CD14-positive monocyte (primary cell): Measurements from ENCODE around the gene SMCP. TPM values are rescaled to one million over a fixed set of nuclear protein-coding genes. Genes with fewer than 3 reads are reported as not detected.

Experiments
- DNase-seq, 3 donors: peaks; one replicate each; pipeline ENCODE4 v3.0.0-alpha.2; 2011 to 2022
- H2AFZ ChIP-seq: 2 replicates; pipeline ENCODE4 v1.6.0; 2012; ENCODE audit warnings: mild to moderate bottlenecking, low read depth, low read length, inconsistent platforms; ENCODE audit not compliant: insufficient read depth, poor library complexity, severe bottlenecking
- H3K27ac ChIP-seq, 2 donors: 1 replicate in 1 of 2; 2 replicates in 1 of 2; pipeline ENCODE4 v1.5.1; 2012 to 2013; ENCODE audit warnings: low read length in 2 of 2, control low read depth in 1 of 2, inconsistent platforms in 1 of 2, low read depth in 1 of 2, mild to moderate bottlenecking in 1 of 2
- H3K27me3 ChIP-seq, 2 donors: one replicate each; pipeline versions ENCODE4 v1.6.0 to v1.6.1; 2011 to 2013; ENCODE audit warnings: low read length in 2 of 2; ENCODE audit not compliant: control insufficient read depth in 2 of 2, insufficient read depth in 2 of 2
- H3K36me3 ChIP-seq, 2 donors: replicated peaks in 1 of 2; 1 replicate in 1 of 2; 2 replicates in 1 of 2; pipeline versions ENCODE4 v1.5.1 to v1.6.1; 2012 to 2013; ENCODE audit warnings: low read length in 2 of 2, control low read depth in 1 of 2, inconsistent platforms in 1 of 2, mild to moderate bottlenecking in 1 of 2; ENCODE audit not compliant: insufficient read depth in 2 of 2, control insufficient read depth in 1 of 2
- H3K4me1 ChIP-seq, 2 donors: 1 replicate in 1 of 2; 2 replicates in 1 of 2; pipeline versions ENCODE4 v1.5.1 to v1.6.1; 2012 to 2013; ENCODE audit warnings: low read length in 2 of 2, control low read depth in 1 of 2, inconsistent platforms in 1 of 2, mild to moderate bottlenecking in 1 of 2, moderate library complexity in 1 of 2; ENCODE audit not compliant: insufficient read depth in 2 of 2, control insufficient read depth in 1 of 2
- H3K4me2 ChIP-seq: replicated peaks from 2 replicates; pipeline ENCODE3; 2012; ENCODE audit warnings: low read length, moderate library complexity, mild to moderate bottlenecking; ENCODE audit not compliant: poor library complexity, severe bottlenecking; ENCODE audit errors: extremely low read depth
- H3K4me3 ChIP-seq, 3 experiments: fragments of 200-600 bp in 1 of 3; sonication (generic) in 1 of 3; replicated peaks in 1 of 3; 1 replicate in 2 of 3; 2 replicates in 1 of 3; pipeline ENCODE4 v1.5.1; 2011 to 2013; ENCODE audit warnings: low read length in 3 of 3, mild to moderate bottlenecking in 3 of 3, control low read depth in 2 of 3, low read depth in 2 of 3, inconsistent platforms in 1 of 3, moderate library complexity in 1 of 3
- H3K79me2 ChIP-seq: 2 replicates; pipeline ENCODE4 v1.6.0; 2012; ENCODE audit warnings: mild to moderate bottlenecking, control low read depth, inconsistent platforms, low read length, moderate library complexity; ENCODE audit not compliant: insufficient read depth
- H3K9ac ChIP-seq: 2 replicates; pipeline ENCODE4 v1.6.0; 2017; ENCODE audit warnings: low read length, mild to moderate bottlenecking; ENCODE audit not compliant: insufficient read depth, poor library complexity, severe bottlenecking
- H3K9me3 ChIP-seq, 2 donors: replicated peaks in 1 of 2; 1 replicate in 1 of 2; 2 replicates in 1 of 2; pipeline versions ENCODE4 v1.5.1 to v1.6.1; 2012 to 2013; ENCODE audit warnings: low read length in 2 of 2, control low read depth in 1 of 2; ENCODE audit not compliant: control insufficient read depth in 1 of 2, insufficient read depth in 1 of 2
- H4K20me1 ChIP-seq: 2 replicates; pipeline ENCODE4 v1.6.0; 2012; ENCODE audit warnings: mild to moderate bottlenecking, low read length, control low read depth, moderate library complexity; ENCODE audit not compliant: insufficient read depth
- H3K27ac Mint-ChIP-seq, 7 donors: one replicate each; pipeline ENCODE4 v1.8.0; 2020; ENCODE audit warnings: mild to moderate bottlenecking in 7 of 7, mixed read lengths in 7 of 7, moderate library complexity in 6 of 7, inconsistent platforms in 2 of 7
- H3K27me3 Mint-ChIP-seq, 3 donors: one replicate each; pipeline ENCODE4 v1.8.0; 2021 to 2022; ENCODE audit warnings: low read depth in 3 of 3, mild to moderate bottlenecking in 3 of 3, mixed read lengths in 3 of 3, moderate library complexity in 3 of 3, inconsistent platforms in 1 of 3
- H3K36me3 Mint-ChIP-seq, 2 donors: one replicate each; pipeline ENCODE4 v1.8.0; 2020; ENCODE audit warnings: mixed read lengths in 2 of 2, inconsistent platforms in 1 of 2, mild to moderate bottlenecking in 1 of 2
- H3K4me1 Mint-ChIP-seq: one replicate; pipeline ENCODE4 v1.8.0; 2020; ENCODE audit warnings: mild to moderate bottlenecking, mixed read lengths
- H3K4me3 Mint-ChIP-seq, 2 donors: one replicate each; pipeline ENCODE4 v1.8.0; 2020; ENCODE audit warnings: mild to moderate bottlenecking in 2 of 2, mixed read lengths in 2 of 2, moderate library complexity in 1 of 2
- H3K9me3 Mint-ChIP-seq, 7 donors: one replicate each; pipeline ENCODE4 v1.8.0; 2020 to 2022; ENCODE audit warnings: mixed read lengths in 7 of 7, mild to moderate bottlenecking in 6 of 7, moderate library complexity in 6 of 7, inconsistent platforms in 2 of 7
- WGBS: methylation state at CpG from one replicate; pipeline ENCODE4 v1.1.5; 2013; ENCODE audit warnings: missing lambda C conversion rate; ENCODE audit not compliant: insufficient coverage; 5-methylcytosine and 5-hydroxymethylcytosine counted together
- intact Hi-C, 2 donors: fragments of 100-400 bp; cut with micrococcal nuclease; formaldehyde crosslinking; loops; one replicate each; pipeline versions ENCODE4 v1.15.0 to v1.15.1; 2023
- polyA plus RNA-seq, 3 donors: library from polyadenylated mRNA; depleted of rRNA in 1 of 3; unstranded in 2 of 3; stranded (reverse) in 1 of 3; fragments of 300-500 nt in 2 of 3; fragments of >200 nt in 1 of 3; fragmentation: Illumina TruSeq in 2 of 3; gene quantifications; 1 replicate in 2 of 3; 2 replicates in 1 of 3; pipeline ENCODE4 v1.2.3, GENCODE V29; 2012 to 2021
- TF ChIP-seq, protein P1 (sequence below): fragments of 200-600 bp; IDR thresholded peaks from one replicate; pipeline ENCODE4 v1.8.0; 2022; ENCODE audit warnings: antibody characterized with exemption, mild to moderate bottlenecking

Gene SMCP
- polyA plus RNA-seq, 3 donors = not detected

DNA sequence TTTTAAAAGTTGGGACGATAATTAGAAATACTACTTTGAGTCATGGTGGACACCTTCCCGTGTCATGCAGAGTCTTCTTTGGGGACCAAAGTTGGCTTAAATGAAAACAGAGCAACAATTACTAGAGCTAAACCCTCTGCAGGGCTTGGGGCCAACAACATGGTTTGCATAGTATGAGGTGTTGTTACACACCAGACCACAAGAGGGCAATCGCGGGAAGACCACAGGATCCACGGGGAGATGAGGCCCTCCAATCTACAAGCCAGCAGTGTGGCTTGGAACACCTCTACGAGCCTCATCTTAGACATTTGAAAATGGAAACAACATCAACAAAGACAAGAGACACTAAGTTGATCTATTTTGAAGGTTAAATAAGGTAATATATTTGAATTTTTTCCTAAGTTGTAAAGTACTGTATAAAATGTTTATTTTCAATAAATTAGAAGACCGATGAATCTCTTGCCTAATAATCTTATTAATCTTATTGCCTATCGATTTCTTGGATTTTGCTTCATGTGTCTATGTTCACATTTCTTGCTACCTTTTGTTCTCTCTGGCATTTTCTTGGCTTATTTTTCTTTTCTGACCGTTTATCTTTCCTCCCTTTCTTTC is 8.2 kb upstream of the SMCP start:
- H3K27me3 Mint-ChIP-seq = peaks cover 1 to 5% (median 2%) of the 10 kb centered on the region in 3 donors
- H3K27ac ChIP-seq = no peak overlapping the region
- no peak overlapping the region for H3K9ac ChIP-seq
- TF ChIP-seq, protein P1, sequence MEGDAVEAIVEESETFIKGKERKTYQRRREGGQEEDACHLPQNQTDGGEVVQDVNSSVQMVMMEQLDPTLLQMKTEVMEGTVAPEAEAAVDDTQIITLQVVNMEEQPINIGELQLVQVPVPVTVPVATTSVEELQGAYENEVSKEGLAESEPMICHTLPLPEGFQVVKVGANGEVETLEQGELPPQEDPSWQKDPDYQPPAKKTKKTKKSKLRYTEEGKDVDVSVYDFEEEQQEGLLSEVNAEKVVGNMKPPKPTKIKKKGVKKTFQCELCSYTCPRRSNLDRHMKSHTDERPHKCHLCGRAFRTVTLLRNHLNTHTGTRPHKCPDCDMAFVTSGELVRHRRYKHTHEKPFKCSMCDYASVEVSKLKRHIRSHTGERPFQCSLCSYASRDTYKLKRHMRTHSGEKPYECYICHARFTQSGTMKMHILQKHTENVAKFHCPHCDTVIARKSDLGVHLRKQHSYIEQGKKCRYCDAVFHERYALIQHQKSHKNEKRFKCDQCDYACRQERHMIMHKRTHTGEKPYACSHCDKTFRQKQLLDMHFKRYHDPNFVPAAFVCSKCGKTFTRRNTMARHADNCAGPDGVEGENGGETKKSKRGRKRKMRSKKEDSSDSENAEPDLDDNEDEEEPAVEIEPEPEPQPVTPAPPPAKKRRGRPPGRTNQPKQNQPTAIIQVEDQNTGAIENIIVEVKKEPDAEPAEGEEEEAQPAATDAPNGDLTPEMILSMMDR = peak; percentile 86
- no peaks in the 10 kb centered on the region for H3K4me1 Mint-ChIP-seq
- H3K4me2 ChIP-seq = no peak overlapping the region
- H4K20me1 ChIP-seq = no peaks in the 10 kb centered on the region
- H3K27ac Mint-ChIP-seq = no peak overlapping the region
- no peaks in the 10 kb centered on the region for H3K9me3 Mint-ChIP-seq
- no peaks in the 10 kb centered on the region for H3K4me1 ChIP-seq
- no peaks in the 10 kb centered on the region for H3K9me3 ChIP-seq
- no peaks in the 10 kb centered on the region for H3K79me2 ChIP-seq
- H2AFZ ChIP-seq = no peak overlapping the region
- DNase-seq = peak; percentile 14 to 42 (median 41)
- no peaks in the 10 kb centered on the region for H3K27me3 ChIP-seq
- no peak overlapping the region for H3K4me3 ChIP-seq
- no peaks in the 10 kb centered on the region for H3K36me3 ChIP-seq
- H3K4me3 Mint-ChIP-seq = no peak overlapping the region
- H3K36me3 Mint-ChIP-seq = no peaks in the 10 kb centered on the region
- intact Hi-C loops = no loop called here
- 100% methylated on average over 2 of the region's 9 CpGs for WGBS

DNA sequence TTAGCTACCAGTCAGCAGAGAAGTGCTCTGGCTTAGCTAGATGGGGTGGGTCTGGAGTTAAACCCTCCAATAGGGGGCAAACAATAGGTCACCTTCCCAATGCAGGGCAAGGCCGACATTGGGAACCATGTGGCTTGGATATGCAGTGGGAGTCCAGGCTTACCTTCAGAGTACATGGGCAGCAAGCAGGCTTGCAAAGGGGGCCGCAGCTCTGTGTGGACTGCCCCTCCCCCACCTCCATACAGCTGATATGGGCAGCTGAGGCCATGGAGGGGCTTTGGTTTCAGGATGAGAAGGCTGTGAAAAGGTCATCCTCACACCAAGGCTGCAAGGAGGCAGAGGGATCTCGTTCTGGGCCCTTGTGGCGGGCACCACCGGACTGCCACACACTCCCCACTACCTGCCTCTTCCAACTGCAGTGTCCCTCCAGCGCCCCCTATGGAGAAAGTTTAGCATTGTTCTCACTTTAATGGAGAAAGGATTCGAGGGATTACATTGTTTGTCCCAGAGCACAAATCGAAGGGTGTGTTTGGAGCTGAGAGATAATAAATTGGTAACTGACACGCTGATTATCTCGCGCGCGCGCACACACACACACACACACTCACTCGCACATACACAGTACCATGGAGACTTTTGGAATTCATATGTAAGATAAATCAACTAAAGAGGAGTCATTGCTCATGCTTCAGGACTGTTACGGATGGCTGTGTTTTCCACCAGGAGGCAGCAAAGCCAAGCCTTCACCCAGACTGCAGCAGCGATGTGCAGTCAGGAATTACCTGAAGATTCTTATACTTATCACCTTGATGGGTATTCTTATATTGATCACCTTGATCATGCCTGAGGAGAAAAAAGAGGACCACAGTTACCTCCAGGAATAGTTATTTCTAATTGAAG is 7.0 kb upstream of the SMCP start:
- Mint-ChIP-seq H3K4me1 (no peaks in the 10 kb centered on the region), H3K27ac (no peak overlapping the region), H3K27me3 (peaks cover 3 to 5% (median 3%) of the 10 kb centered on the region in 3 donors), H3K9me3 (no peaks in the 10 kb centered on the region), H3K36me3 (no peaks in the 10 kb centered on the region), H3K4me3 (no peak overlapping the region)
- WGBS = no CpG with 5 or more reads among the region's 17 CpGs
- no peaks in the 10 kb centered on the region for H3K9me3 ChIP-seq
- no peak overlapping the region for H3K4me3 ChIP-seq
- H3K4me2 ChIP-seq = no peak overlapping the region
- H3K36me3 ChIP-seq = no peaks in the 10 kb centered on the region
- H2AFZ ChIP-seq = no peak overlapping the region
- H3K4me1 ChIP-seq = no peaks in the 10 kb centered on the region
- no peaks in the 10 kb centered on the region for H3K27me3 ChIP-seq
- DNase-seq = no peak
- TF ChIP-seq, protein P1 = peak; percentile 12
- intact Hi-C loops = no loop called here
- no peaks in the 10 kb centered on the region for H4K20me1 ChIP-seq
- no peak overlapping the region for H3K27ac ChIP-seq
- H3K79me2 ChIP-seq = no peaks in the 10 kb centered on the region
- no peak overlapping the region for H3K9ac ChIP-seq
